ENCODE measurements around the gene SPATA16.

SPATA16 gene

DNA sequence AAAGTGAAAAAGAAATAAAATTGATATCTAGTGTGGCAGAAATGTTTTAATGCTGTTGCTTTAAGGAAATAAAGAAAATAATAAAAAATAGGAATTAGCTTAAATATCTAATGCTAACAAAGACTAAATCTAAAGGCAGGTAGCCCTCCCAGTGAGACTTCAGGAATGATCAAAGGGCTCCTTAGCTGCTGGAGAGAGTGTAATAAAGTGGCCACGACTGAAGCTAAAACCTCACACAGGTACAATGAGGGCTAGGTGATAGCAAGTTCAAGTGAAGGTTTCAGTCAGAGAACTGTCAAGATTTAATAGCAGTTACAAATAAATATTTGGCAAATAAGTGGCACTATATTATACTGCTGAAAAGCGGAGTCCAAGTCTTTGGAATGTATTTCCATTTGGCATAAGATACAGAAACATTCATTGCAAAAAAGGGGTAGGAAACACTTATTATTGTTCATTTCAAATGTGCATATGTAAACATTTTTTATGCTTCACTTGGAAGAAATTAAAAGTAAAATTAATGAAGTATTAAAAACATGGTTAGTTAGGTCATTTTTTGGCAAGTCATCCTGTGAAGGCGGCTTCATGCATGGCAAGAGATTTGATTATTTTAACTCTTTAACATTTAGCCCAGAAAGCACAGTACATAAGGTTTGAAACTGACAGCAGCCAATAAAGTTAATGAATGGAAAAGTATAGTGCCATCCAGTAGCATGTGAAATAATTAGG, 222.3 kb downstream of the SPATA16 start:
- no peak overlapping the region for H3K4me3 ChIP-seq (replicated peaks; ENCODE audit: low read depth, low read length)
- DNase-seq (ENCODE audit: low read depth): no peak
- TF ChIP-seq, protein P1, sequence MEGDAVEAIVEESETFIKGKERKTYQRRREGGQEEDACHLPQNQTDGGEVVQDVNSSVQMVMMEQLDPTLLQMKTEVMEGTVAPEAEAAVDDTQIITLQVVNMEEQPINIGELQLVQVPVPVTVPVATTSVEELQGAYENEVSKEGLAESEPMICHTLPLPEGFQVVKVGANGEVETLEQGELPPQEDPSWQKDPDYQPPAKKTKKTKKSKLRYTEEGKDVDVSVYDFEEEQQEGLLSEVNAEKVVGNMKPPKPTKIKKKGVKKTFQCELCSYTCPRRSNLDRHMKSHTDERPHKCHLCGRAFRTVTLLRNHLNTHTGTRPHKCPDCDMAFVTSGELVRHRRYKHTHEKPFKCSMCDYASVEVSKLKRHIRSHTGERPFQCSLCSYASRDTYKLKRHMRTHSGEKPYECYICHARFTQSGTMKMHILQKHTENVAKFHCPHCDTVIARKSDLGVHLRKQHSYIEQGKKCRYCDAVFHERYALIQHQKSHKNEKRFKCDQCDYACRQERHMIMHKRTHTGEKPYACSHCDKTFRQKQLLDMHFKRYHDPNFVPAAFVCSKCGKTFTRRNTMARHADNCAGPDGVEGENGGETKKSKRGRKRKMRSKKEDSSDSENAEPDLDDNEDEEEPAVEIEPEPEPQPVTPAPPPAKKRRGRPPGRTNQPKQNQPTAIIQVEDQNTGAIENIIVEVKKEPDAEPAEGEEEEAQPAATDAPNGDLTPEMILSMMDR (IDR thresholded peaks at IDR 0.05; ENCODE audit: low read length, missing control alignments): no peak

DNA sequence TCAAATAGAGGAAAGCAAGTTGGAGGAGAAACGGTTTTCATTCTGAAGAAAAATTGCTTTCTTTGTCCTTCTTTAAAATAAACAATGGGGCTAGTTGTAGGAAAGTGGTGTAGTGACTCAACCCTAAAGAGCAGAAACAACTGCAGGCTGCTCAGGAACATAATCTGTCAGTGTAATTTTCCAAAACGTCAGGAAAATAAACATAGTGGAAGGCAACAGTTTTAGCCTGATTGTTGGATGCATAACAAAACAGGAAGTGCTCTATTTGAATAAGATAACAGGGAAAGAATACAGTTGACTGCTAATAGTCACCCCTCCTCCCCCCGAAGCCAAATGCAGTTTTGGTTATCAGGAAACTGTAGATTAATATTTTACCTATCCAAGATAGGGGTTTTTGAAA, 222.9 kb downstream of the SPATA16 start:
- no peak overlapping the region for H3K4me3 ChIP-seq (replicated peaks; ENCODE audit: low read depth, low read length)
- DNase-seq (ENCODE audit: low read depth): peak; percentile 85
- TF ChIP-seq, protein P1 (IDR thresholded peaks at IDR 0.05; ENCODE audit: low read length, missing control alignments): no peak

- TF ChIP-seq, protein P1 (IDR thresholded peaks at IDR 0.05; ENCODE audit: low read length, missing control alignments): no peak
- DNase-seq (ENCODE audit: low read depth): no peak
- H3K4me3 ChIP-seq (replicated peaks; ENCODE audit: low read depth, low read length): no peak overlapping the region
Measured at GRCh38 chr3:172915911-172916514, 225.0 kb downstream of the SPATA16 start.

GRCh38 chr3:172914854-172915253, 226.2 kb downstream of the SPATA16 start:
- DNase-seq (ENCODE audit: low read depth): no peak
- no peak overlapping the region for H3K4me3 ChIP-seq (replicated peaks; ENCODE audit: low read depth, low read length)
- TF ChIP-seq, protein P1 (IDR thresholded peaks at IDR 0.05; ENCODE audit: low read length, missing control alignments): no peak

DNA sequence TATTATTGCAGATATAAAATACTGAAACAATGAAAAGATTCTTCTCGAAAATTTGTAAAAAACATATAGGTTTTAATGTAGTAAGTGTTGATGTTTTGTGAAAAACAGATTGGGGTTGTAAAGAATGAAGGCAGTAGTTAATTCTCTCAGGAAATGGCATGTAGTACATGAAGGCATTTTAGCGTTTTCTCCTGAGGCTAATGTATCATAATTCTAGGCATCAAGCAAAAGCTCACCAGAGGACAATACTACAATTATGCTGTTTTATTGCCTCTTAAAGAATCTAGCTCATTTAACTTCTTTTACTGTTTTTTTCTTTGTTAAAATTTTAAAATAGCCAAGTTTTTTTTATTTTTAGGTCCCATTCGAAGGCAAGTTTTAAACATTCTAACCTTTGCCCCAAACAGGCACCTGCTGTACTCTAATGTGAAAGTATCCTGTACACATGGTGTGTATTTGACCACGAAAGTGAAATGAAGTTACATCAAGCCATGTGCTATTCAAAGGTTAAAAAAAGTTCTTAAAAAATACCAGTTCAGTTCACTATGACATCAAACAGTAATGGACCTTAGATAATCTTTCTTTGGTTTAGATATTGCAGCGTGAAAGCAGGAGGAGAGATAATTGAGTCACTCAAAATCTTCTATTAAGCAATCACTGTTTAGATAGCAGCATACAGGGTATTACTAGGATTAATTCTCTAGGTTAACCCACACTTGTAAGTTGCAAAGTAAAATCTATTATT, 227.0 kb downstream of the SPATA16 start:
- no peak overlapping the region for H3K4me3 ChIP-seq (replicated peaks; ENCODE audit: low read depth, low read length)
- TF ChIP-seq, protein P1 (IDR thresholded peaks at IDR 0.05; ENCODE audit: low read length, missing control alignments): no peak
- DNase-seq (ENCODE audit: low read depth): no peak

DNA sequence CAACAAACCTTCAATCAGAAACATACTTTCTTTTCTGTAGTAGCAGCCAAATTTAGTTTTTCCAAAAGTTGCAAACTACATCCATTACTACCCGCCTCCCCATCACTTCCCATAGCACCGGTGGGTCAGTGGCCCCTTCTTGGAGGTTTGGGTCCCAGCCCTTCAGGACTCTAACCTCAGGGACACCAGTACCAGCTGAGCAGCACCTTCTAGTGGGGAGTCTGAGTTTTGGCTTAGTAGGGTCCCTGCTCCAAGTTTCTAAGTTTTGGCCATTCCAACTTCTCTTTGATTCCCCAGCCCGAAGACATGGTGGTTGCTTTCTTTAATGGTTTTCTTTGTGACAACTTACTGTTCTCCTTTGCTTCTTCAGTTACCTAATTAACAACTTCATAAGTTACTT, 229.9 kb downstream of the SPATA16 start:
- no peak overlapping the region for H3K4me3 ChIP-seq (replicated peaks; ENCODE audit: low read depth, low read length)
- TF ChIP-seq, protein P1 (IDR thresholded peaks at IDR 0.05; ENCODE audit: low read length, missing control alignments): peak; percentile 6
- DNase-seq (ENCODE audit: low read depth): no peak

All from fibroblast of pulmonary artery (primary cell).